ENCODE results near the gene HMX3. TPM values are rescaled to one million over a fixed set of nuclear protein-coding genes. Genes with fewer than 3 reads are reported as not detected.
"Not testable (repeated sequence)": the region's sequence is repeated elsewhere in the genome, so short reads cannot be mapped to it uniquely, and the experiment has no call there.

Gene HMX3
- total RNA-seq, 1 experiment from 2014 or later = not detected

- not testable (repeated sequence) for DNase-seq (ENCODE audit: low spot score)
Measured at GRCh38 chr10:123171616-123172015, 35.8 kb downstream of the HMX3 start.

GRCh38 chr10:123175389-123176387, 39.9 kb downstream of the HMX3 start:
- DNase-seq (ENCODE audit: low spot score) = no peak

GRCh38 chr10:123178390-123178789, 42.6 kb downstream of the HMX3 start:
- not testable (repeated sequence) for DNase-seq (ENCODE audit: low spot score)

- DNase-seq (ENCODE audit: low spot score) = no peak
Measured at GRCh38 chr10:123180101-123181090, 44.6 kb downstream of the HMX3 start.

- DNase-seq (ENCODE audit: low spot score) = no peak
Measured at GRCh38 chr10:123183724-123184123, 48.0 kb downstream of the HMX3 start.

- no peak for DNase-seq (ENCODE audit: low spot score)
Measured at GRCh38 chr10:123187781-123188180, 52.0 kb downstream of the HMX3 start.

Other genes with a start within 250 kb of the HMX3 start
- not detected in 2 replicates for gene FAM24A, start 225.4 kb upstream of the HMX3 start, total RNA-seq (2014; rRNA removed; shearing (Covaris generic))
- gene C10orf88, start 181.7 kb upstream of the HMX3 start, total RNA-seq (2014; rRNA removed; shearing (Covaris generic)) = 5.3 and 6.6 TPM in 2 replicates
- 2.0 and 8.3 TPM in 2 replicates for gene PSTK, start 155.6 kb upstream of the HMX3 start, total RNA-seq (2014; rRNA removed; shearing (Covaris generic))
- gene IKZF5, start 127.2 kb upstream of the HMX3 start, total RNA-seq (2014; rRNA removed; shearing (Covaris generic)) = 0.84 and 1.6 TPM in 2 replicates
- 5.4 and 5.9 TPM in 2 replicates for gene ACADSB, start 127.0 kb upstream of the HMX3 start, total RNA-seq (2014; rRNA removed; shearing (Covaris generic))
- gene HMX2, start 12.2 kb downstream of the HMX3 start, total RNA-seq (2014; rRNA removed; shearing (Covaris generic)) = not detected in 2 replicates
- 154 and 178 TPM in 2 replicates for gene BUB3, start 18.4 kb downstream of the HMX3 start, total RNA-seq (2014; rRNA removed; shearing (Covaris generic))

Data from A172 (cell line).